GM12878 (cell line): Measurements from ENCODE around the gene NES.

Source experiments
- ATF2 ChIP-seq: IDR thresholded peaks from 2 replicates; pipeline ENCODE4 v1.6.1; 2012; ENCODE audit warnings: low read length, inconsistent platforms
- ATF7 ChIP-seq: fragments of 450-650 bp; IDR thresholded peaks from 2 replicates; pipeline ENCODE4 v1.6.1; 2016; ENCODE audit warnings: low read depth, mild to moderate bottlenecking
- CTCF ChIP-seq, 3 experiments: IDR thresholded peaks in 2 of 3; conservative IDR thresholded peaks in 1 of 3; 2 replicates each; pipeline ENCODE4 v1.5.1; 2011; ENCODE audit warnings: low read depth in 3 of 3, low read length in 3 of 3, mild to moderate bottlenecking in 3 of 3, control low read depth in 2 of 3, moderate library complexity in 2 of 3, inconsistent platforms in 1 of 3, mixed read lengths in 1 of 3; ENCODE audit not compliant: control insufficient read depth in 2 of 3, insufficient read depth in 1 of 3; ENCODE audit errors: extremely low read depth in 1 of 3
- KAT2A ChIP-seq: conservative IDR thresholded peaks from 2 replicates; pipeline ENCODE4 v1.6.1; 2011; ENCODE audit warnings: low read depth, low read length; ENCODE audit not compliant: control insufficient read depth
- MYC ChIP-seq: IDR thresholded peaks from 2 replicates; pipeline ENCODE4 v1.6.1; 2011; ENCODE audit warnings: mild to moderate bottlenecking, low read length, moderate library complexity, inconsistent platforms; ENCODE audit not compliant: insufficient read depth, insufficient replicate concordance, insufficient read length, severe bottlenecking
- NFXL1 ChIP-seq: fragments of 450-650 bp; IDR thresholded peaks from 2 replicates; pipeline ENCODE4 v1.6.1; 2017; ENCODE audit warnings: antibody characterized with exemption, mild to moderate bottlenecking, borderline replicate concordance
- NR2C1 ChIP-seq: fragments of 450-650 bp; IDR thresholded peaks from 2 replicates; pipeline ENCODE4 v1.6.1; 2017; ENCODE audit warnings: antibody characterized with exemption, mild to moderate bottlenecking, moderate library complexity
- PAX8 ChIP-seq: fragments of 450-650 bp; IDR thresholded peaks from 2 replicates; pipeline ENCODE4 v1.6.1; 2017; ENCODE audit warnings: mild to moderate bottlenecking, moderate library complexity
- POLR2A ChIP-seq: IDR thresholded peaks from 2 replicates; pipeline ENCODE4 v1.6.1; 2011; ENCODE audit warnings: low read depth, mild to moderate bottlenecking, low read length
- POLR2AphosphoS5 ChIP-seq: IDR thresholded peaks from 2 replicates; pipeline ENCODE4 v1.6.1; 2011; ENCODE audit warnings: mild to moderate bottlenecking, low read length, inconsistent platforms
- RFX5 ChIP-seq: IDR thresholded peaks from 2 replicates; pipeline ENCODE4 v1.6.1; 2011; ENCODE audit warnings: low read depth, low read length, improper control_type of control experiment
- STAT3 ChIP-seq: IDR thresholded peaks from 2 replicates; pipeline ENCODE4 v1.6.1; 2011; ENCODE audit warnings: low read depth, low read length, improper control_type of control experiment
- WRNIP1 ChIP-seq: IDR thresholded peaks from 2 replicates; pipeline ENCODE4 v1.6.1; 2011; ENCODE audit warnings: low read depth, low read length, improper control_type of control experiment, borderline replicate concordance
- TF ChIP-seq, protein P1 (sequence below): fragments of 450-650 bp; formaldehyde crosslinking; IDR thresholded peaks from 2 replicates; pipeline ENCODE4 v1.4.0; 2020; ENCODE audit warnings: mild to moderate bottlenecking, moderate library complexity

DNA sequence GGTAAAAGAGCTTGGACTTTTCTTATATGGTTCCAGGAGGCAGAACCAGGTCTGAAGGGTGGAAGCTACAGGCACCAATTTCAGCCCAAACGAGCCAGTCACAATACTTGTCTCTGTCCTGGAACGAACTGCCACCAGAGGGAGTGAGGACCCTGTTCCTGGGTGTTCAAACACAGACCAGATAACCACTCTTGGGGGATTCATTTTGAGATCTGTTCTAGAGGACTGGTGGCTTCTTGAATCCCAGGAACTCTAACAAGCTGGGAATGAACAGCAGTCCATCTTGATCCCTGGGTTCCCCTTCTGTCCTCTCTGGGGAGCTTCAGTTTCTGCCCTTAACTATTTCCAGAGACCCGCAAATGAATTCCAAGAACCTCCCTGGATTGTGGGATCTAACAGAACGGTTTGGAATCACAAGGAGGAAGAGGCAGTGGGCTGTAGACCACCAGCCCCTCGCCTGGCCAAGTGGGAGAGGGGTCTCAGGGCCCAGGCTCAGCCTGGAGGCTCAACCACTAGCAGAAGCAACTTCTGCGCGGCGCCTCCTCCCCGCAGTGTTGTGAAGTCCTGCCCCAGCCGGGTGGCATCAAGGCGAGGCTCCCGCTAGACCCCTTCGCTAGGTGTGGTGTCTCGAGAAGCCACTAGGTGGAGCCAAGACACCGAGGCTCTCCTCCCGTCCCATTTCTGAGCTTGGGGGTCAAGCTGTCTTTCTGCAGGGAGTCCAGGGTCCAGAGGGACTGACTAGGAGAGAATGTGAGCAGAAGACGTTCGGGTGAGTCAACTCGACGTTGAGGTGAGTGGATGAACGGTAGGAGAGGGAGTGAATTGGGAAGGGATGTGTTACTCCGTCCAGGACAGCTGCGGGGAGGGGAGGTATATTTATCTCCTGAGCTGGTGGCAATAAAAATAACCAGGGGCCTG is 12.1 kb upstream of the NES start:
- TF ChIP-seq ATF2: no peak
- TF ChIP-seq NFXL1: no peak
- peak; percentile 92 to 97 (median 97) for TF ChIP-seq CTCF (IDR thresholded peaks at IDR 0.05 in 2 of 3, conservative IDR thresholded peaks at IDR 0.05 in 1 of 3; ENCODE audit: control insufficient read depth in 2 of 3, extremely low read depth in 1 of 3, insufficient read depth in 1 of 3, low read depth in 3 of 3, low read length in 3 of 3)
- no peak for TF ChIP-seq POLR2AphosphoS5
- TF ChIP-seq WRNIP1: no peak
- no peak for TF ChIP-seq STAT3
- TF ChIP-seq NR2C1: no peak
- TF ChIP-seq ATF7: no peak
- TF ChIP-seq KAT2A: no peak
- no peak for TF ChIP-seq MYC
- TF ChIP-seq RFX5: no peak
- no peak for TF ChIP-seq PAX8
- TF ChIP-seq, protein P1, sequence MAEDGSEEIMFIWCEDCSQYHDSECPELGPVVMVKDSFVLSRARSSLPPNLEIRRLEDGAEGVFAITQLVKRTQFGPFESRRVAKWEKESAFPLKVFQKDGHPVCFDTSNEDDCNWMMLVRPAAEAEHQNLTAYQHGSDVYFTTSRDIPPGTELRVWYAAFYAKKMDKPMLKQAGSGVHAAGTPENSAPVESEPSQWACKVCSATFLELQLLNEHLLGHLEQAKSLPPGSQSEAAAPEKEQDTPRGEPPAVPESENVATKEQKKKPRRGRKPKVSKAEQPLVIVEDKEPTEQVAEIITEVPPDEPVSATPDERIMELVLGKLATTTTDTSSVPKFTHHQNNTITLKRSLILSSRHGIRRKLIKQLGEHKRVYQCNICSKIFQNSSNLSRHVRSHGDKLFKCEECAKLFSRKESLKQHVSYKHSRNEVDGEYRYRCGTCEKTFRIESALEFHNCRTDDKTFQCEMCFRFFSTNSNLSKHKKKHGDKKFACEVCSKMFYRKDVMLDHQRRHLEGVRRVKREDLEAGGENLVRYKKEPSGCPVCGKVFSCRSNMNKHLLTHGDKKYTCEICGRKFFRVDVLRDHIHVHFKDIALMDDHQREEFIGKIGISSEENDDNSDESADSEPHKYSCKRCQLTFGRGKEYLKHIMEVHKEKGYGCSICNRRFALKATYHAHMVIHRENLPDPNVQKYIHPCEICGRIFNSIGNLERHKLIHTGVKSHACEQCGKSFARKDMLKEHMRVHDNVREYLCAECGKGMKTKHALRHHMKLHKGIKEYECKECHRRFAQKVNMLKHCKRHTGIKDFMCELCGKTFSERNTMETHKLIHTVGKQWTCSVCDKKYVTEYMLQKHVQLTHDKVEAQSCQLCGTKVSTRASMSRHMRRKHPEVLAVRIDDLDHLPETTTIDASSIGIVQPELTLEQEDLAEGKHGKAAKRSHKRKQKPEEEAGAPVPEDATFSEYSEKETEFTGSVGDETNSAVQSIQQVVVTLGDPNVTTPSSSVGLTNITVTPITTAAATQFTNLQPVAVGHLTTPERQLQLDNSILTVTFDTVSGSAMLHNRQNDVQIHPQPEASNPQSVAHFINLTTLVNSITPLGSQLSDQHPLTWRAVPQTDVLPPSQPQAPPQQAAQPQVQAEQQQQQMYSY (CRISPR knock-in tag): no peak
- no peak for TF ChIP-seq POLR2A
